ENCODE data around the gene GCHFR. TPM values are rescaled to one million over a fixed set of nuclear protein-coding genes. Genes with fewer than 3 reads are reported as not detected.

Gene GCHFR
- total RNA-seq, 4 donors from 2014 or later = 17.1 to 73.4 (median 34.7) TPM

DNA sequence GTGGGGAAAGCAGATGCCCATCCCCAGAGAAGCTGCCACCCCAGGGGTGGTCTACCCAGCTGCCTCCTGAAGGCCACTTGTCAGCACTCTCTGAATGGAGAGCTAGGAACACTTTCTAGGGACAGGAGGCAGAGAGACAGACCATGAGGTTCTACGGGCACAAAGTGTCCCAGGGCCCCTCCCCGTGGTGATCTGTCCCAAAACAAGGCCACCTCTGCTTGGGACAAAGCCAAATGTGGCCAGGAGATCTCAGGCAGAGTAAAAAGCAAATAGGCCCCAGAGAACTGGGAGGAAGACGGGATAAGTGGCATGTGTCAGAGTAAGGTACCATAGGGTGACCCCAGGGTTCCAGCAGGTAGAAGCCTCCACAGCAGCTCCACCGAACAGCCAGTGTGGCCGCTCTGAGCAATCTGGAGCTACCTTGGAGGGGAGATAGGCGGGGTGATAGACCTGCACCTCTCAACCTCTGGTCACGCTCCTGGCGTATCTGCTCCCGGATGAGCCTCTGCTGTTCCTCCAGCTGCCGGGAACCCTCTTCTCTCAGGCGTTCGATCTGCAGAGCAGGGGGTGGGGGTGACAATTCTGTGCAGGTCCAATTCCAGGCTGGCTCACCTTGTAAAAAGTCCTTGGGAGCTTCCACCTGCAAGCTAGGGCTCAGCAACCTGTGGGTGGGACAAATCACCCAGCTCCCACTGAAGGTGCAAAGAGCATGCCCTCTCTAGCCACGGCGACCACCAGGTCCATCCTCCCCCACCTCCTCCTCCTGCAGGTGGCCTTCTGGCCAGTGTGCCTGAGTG lies 12.1 kb downstream of the GCHFR start:
- TF ChIP-seq, protein P1, sequence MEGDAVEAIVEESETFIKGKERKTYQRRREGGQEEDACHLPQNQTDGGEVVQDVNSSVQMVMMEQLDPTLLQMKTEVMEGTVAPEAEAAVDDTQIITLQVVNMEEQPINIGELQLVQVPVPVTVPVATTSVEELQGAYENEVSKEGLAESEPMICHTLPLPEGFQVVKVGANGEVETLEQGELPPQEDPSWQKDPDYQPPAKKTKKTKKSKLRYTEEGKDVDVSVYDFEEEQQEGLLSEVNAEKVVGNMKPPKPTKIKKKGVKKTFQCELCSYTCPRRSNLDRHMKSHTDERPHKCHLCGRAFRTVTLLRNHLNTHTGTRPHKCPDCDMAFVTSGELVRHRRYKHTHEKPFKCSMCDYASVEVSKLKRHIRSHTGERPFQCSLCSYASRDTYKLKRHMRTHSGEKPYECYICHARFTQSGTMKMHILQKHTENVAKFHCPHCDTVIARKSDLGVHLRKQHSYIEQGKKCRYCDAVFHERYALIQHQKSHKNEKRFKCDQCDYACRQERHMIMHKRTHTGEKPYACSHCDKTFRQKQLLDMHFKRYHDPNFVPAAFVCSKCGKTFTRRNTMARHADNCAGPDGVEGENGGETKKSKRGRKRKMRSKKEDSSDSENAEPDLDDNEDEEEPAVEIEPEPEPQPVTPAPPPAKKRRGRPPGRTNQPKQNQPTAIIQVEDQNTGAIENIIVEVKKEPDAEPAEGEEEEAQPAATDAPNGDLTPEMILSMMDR (IDR thresholded peaks at IDR 0.05) = no peak
- no peak for TF ChIP-seq POLR2A (IDR thresholded peaks at IDR 0.05)
- no peaks in the 10 kb centered on the region for H3K9me3 ChIP-seq
- H3K27ac ChIP-seq = no peak overlapping the region
- peaks cover 46 to 53% of the 10 kb centered on the region in 2 donors for H3K36me3 ChIP-seq
- H3K4me1 ChIP-seq = no peaks in the 10 kb centered on the region
- DNase-seq = no peak
- H3K4me3 ChIP-seq (replicated peaks in 1 of 3) = no peak overlapping the region
- 97 to 98% methylated on average over 12 to 14 of the region's 14 CpGs for WGBS, 2 donors
- no peaks in the 10 kb centered on the region for H3K27me3 ChIP-seq
- intact Hi-C loops (cut with DNase I) = loop anchor here (10.0 kb wide), 1 partner anchor 211 kb away; the partner anchor contains the start of genes CCDC32 and RPUSD2

DNA sequence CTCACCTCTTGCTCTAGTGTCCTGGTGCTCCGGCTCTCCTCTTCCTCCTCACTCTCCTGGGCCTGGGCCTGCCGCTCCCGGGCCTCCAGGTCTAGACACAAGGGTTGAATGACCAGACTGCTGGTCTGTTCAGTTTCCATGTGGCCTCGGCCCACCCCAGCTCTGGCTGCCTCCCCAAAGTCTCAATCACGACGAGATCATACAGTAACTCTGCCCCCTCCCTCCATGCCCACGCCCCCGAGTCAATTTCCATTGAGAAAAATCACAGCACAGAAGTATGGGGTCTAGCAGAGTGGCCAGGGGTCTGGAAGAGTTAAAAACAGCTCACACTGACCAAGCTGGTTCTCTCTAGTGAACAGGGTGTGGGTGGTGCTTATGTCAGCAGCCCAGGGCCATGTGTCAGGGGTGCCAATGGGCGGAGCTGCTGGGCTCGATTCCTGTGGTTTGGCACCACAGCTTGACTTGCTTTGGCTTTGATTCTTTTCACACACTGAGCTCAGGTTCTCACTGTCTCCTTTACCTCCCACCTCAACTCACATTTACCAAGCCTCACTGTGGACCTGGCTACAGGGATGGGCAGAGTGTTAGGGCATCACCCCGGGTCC lies 12.8 kb downstream of the GCHFR start:
- Histone ChIP-seq H3K27me3 (no peaks in the 10 kb centered on the region), H3K4me3 (replicated peaks in 1 of 3) (no peak overlapping the region), H3K4me1 (no peaks in the 10 kb centered on the region), H3K36me3 (peaks cover 46 to 53% of the 10 kb centered on the region in 2 donors), H3K9me3 (no peaks in the 10 kb centered on the region), H3K27ac (no peak overlapping the region)
- intact Hi-C loops (cut with DNase I) = loop anchor here (10.0 kb wide), 1 partner anchor 212 kb away; the partner anchor contains the start of genes CCDC32 and RPUSD2
- WGBS, 2 donors = 79 to 85% methylated on average over 11 of the region's 11 CpGs
- TF ChIP-seq, protein P1 (IDR thresholded peaks at IDR 0.05) = no peak
- TF ChIP-seq POLR2A (IDR thresholded peaks at IDR 0.05) = no peak
- DNase-seq = peak in 1 of 2 donors; percentile 21

DNA sequence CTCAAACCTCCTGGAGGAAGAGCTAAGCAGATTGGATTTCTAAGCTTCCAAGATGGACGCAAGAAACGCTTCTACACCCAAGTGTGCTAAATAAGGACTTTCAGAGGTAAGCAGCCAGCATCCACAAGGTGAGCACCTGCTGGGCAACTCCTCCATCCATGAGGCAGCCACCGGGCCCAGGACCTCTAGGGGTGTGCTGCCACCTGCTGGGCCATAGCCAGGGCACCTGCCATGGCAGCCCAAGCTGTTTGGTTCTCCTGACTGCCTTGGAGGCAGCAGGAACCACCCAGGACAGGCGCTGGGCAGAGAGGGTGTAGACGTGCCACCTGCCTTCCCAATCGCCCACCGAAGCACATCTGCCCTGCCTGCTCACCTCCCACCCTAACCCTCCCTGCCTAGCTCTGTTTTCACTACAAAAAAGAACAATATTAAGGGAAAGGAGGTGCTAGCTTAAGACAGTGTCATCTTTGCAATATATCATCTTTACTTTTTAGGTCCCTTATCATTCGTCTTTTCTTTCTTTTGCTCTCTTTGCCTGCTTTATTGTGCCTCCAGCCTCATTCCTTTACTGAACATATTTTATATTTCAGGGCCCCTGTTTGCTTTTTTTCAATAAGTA lies 18.9 kb downstream of the GCHFR start:
- no peak overlapping the region for H3K4me3 ChIP-seq (replicated peaks in 1 of 3)

DNA sequence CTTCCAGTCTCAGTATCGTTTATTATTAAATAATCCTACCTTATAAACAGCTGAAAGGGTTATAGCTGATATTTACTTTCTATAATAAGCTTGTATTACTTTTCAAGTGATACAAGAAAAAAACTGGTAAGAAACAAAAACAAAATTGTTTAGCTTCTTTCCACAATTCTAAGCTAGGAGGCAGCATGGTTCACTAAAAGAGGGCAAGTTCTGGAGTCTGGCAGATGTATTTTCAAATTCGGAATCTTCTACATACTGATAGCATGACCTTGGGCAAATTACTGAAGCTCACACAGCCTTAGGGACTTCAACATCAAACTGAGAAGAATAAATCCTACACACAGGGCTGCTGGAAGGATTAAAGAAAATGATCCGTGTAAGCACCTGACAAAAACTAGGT lies 21.3 kb downstream of the GCHFR start:
- H3K27ac ChIP-seq = peak overlapping the region; percentile 47 to 61 (median 56)
- WGBS, 2 donors = 82 to 85% methylated on average over 3 of the region's 3 CpGs

More for the DNA sequence above, 18.9 kb downstream of the GCHFR start:
- TF ChIP-seq, protein P1 (IDR thresholded peaks at IDR 0.05) = peak in 5 of 6 experiments; percentile 22 to 78 (median 70)
- no peak for TF ChIP-seq POLR2A (IDR thresholded peaks at IDR 0.05)
- Histone ChIP-seq H3K36me3 (peaks cover 8 to 14% of the 10 kb centered on the region in 2 donors), H3K27ac (no peak overlapping the region), H3K27me3 (no peaks in the 10 kb centered on the region), H3K4me1 (peaks cover 22 to 25% of the 10 kb centered on the region in 2 donors), H3K9me3 (no peaks in the 10 kb centered on the region)
- WGBS, 2 donors = 49 to 52% methylated on average over 8 of the region's 8 CpGs
- DNase-seq = peak; percentile 79 to 84
- intact Hi-C loops (cut with DNase I) = no loop called here

More for the DNA sequence above, 21.3 kb downstream of the GCHFR start:
- Histone ChIP-seq H3K4me3 (replicated peaks in 1 of 3) (no peak overlapping the region), H3K27me3 (no peaks in the 10 kb centered on the region), H3K9me3 (no peaks in the 10 kb centered on the region), H3K36me3 (no peaks in the 10 kb centered on the region), H3K4me1 (peaks cover 25 to 41% of the 10 kb centered on the region in 2 donors)
- TF ChIP-seq POLR2A (IDR thresholded peaks at IDR 0.05) = no peak
- TF ChIP-seq, protein P1 (IDR thresholded peaks at IDR 0.05) = peak in 1 of 6 experiments; percentile 7
- intact Hi-C loops (cut with DNase I) = no loop called here
- no peak for DNase-seq
